Bronchial epithelial cell (primary cell): ENCODE data around the gene RPL21. TPM values are rescaled to one million over a fixed set of nuclear protein-coding genes. Genes with fewer than 3 reads are reported as not detected.
"Not testable (repeated sequence)": the region's sequence is repeated elsewhere in the genome, so short reads cannot be mapped to it uniquely, and the experiment has no call there.

Experiments used
- DNase-seq: peaks from one replicate; pipeline ENCODE4 v3.0.0-alpha.2; 2010; ENCODE audit warnings: low read depth
- FAIRE-seq: peaks from 2 replicates; lab custom pipeline; 2011; peaks lifted over from hg19 to GRCh38; lab: Jason Lieb, UNC
- H3K27me3 ChIP-seq: 2 replicates; pipeline ENCODE4 v1.5.1; 2011; ENCODE audit warnings: low read length; ENCODE audit not compliant: control insufficient read depth, insufficient read depth
- H3K36me3 ChIP-seq: 2 replicates; pipeline ENCODE4 v1.5.1; 2011; ENCODE audit warnings: low read length; ENCODE audit not compliant: control insufficient read depth, insufficient read depth
- H3K4me3 ChIP-seq: 2 replicates; pipeline ENCODE4 v1.5.1; 2011; ENCODE audit warnings: mild to moderate bottlenecking, low read depth, low read length, control low read depth
- total RNA-seq: library from RNA; depleted of rRNA; stranded (reverse); fragments of >200 nt; gene quantifications from 2 replicates; pipeline ENCODE4 v1.2.1, GENCODE V29; 2014
- TF ChIP-seq, protein P1 (sequence below): IDR thresholded peaks from 2 replicates; pipeline ENCODE4 v1.5.1; 2011; ENCODE audit warnings: mild to moderate bottlenecking, moderate library complexity, low read length, control low read depth, inconsistent platforms; ENCODE audit not compliant: insufficient read depth, severe bottlenecking

RPL21 gene
- total RNA-seq, 1 donor from 2014 or later, result 967 TPM

DNA sequence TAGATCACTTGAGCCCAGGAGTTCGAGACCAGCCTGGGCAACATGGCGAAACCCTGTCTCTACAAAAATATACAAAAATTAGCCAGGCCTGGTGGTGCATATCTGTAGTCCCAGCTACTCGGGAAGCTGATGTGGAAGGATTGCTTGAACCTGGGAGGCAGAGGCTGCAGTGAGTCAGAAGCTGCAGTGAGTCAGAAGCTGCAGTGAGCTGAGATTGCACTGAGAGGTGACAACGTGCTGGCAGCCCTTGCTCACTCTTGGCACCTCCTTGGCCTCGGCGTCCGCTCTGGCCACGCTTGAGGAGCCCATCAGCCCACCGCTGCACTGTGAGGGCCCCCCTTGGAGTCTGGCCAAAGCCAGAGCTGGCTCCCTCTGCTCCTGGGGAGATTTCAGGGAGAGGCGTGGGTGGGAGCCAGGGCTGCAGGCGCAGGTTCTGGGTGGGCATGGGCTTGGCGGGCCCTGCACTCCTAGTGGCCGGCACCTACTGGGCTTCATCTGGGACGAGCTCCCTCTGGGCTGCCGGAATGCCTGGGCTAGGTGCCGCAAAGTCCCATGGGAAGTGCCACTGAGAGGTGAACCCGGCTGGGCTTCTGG lies 39.5 kb upstream of the RPL21 start:
- FAIRE-seq, result no peak
- DNase-seq, result peak; percentile 73
- H3K27me3 ChIP-seq, result no peaks in the 10 kb centered on the region
- no peaks in the 10 kb centered on the region for H3K36me3 ChIP-seq
- H3K4me3 ChIP-seq, result no peak overlapping the region
- TF ChIP-seq, protein P1, sequence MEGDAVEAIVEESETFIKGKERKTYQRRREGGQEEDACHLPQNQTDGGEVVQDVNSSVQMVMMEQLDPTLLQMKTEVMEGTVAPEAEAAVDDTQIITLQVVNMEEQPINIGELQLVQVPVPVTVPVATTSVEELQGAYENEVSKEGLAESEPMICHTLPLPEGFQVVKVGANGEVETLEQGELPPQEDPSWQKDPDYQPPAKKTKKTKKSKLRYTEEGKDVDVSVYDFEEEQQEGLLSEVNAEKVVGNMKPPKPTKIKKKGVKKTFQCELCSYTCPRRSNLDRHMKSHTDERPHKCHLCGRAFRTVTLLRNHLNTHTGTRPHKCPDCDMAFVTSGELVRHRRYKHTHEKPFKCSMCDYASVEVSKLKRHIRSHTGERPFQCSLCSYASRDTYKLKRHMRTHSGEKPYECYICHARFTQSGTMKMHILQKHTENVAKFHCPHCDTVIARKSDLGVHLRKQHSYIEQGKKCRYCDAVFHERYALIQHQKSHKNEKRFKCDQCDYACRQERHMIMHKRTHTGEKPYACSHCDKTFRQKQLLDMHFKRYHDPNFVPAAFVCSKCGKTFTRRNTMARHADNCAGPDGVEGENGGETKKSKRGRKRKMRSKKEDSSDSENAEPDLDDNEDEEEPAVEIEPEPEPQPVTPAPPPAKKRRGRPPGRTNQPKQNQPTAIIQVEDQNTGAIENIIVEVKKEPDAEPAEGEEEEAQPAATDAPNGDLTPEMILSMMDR, result no peak

- DNase-seq, FAIRE-seq, H3K36me3 ChIP-seq, H3K27me3 ChIP-seq, H3K4me3 ChIP-seq: not testable (repeated sequence)
Observed at GRCh38 chr13:27213386-27213785, 38.0 kb upstream of the RPL21 start.

- DNase-seq, result not testable (repeated sequence)
Observed at GRCh38 chr13:27217791-27218190, 33.6 kb upstream of the RPL21 start.

GRCh38 chr13:27218861-27219260 lies 32.5 kb upstream of the RPL21 start:
- not testable (repeated sequence) for H3K36me3 ChIP-seq, H3K4me3 ChIP-seq, H3K27me3 ChIP-seq, FAIRE-seq, DNase-seq

More at GRCh38 chr13:27217791-27218190, 33.6 kb upstream of the RPL21 start:
- H3K4me3 ChIP-seq, H3K27me3 ChIP-seq, H3K36me3 ChIP-seq, FAIRE-seq: not testable (repeated sequence)

GRCh38 chr13:27219611-27220010 lies 31.7 kb upstream of the RPL21 start:
- no peak for FAIRE-seq
- no peaks in the 10 kb centered on the region for H3K27me3 ChIP-seq
- H3K36me3 ChIP-seq, result no peaks in the 10 kb centered on the region
- H3K4me3 ChIP-seq, result no peak overlapping the region
- TF ChIP-seq, protein P1, result no peak
- no peak for DNase-seq

- not testable (repeated sequence) for DNase-seq, FAIRE-seq, H3K4me3 ChIP-seq, H3K36me3 ChIP-seq, H3K27me3 ChIP-seq
Observed at GRCh38 chr13:27222100-27222499, 29.3 kb upstream of the RPL21 start.

DNA sequence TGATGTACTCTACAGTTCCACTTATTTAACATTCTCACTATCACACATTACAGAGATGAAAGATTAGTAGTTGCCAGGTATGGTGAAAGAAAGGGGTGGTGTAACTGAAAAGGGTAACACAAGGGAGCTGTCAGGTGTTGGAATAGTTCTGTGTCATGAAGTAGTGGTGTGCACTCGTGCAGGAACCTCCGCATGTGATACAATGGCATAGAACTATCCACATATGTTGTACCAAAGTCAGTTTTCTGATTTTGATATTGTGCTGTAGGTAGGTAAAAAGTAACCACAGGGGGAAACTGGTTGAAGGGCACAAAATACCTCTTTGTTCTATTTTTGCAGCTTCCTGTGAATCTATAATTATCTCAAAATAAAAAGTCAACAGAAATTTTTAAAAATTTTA lies 24.4 kb upstream of the RPL21 start:
- Histone ChIP-seq H3K27me3 (no peaks in the 10 kb centered on the region), H3K4me3 (no peak overlapping the region), H3K36me3 (no peaks in the 10 kb centered on the region)
- TF ChIP-seq, protein P1, result no peak
- FAIRE-seq, result no peak
- DNase-seq, result no peak

DNA sequence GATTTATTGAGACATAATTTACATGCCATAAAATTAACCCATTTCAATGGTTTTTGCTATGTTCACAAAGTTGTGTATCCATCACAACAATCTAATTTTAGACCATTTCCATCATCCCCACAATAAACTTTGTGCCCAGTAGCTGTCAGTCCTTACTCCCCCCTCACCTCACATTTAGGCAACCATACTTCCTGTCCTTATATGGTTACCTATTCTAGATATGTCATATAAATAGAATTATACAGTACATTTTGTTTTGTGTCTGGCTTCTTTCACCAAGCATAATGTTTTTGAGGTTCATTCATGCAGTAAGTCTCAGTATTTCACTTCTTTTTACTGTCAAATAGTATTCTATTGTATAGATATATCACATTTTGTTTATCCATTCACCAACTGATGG lies 23.2 kb upstream of the RPL21 start:
- Histone ChIP-seq H3K27me3 (no peaks in the 10 kb centered on the region), H3K4me3 (no peak overlapping the region), H3K36me3 (no peaks in the 10 kb centered on the region)
- TF ChIP-seq, protein P1, result no peak
- DNase-seq (no peak), FAIRE-seq (no peak)
